ENCODE measurements around the gene KCNAB3.
"Not testable (repeated sequence)": the region's sequence is repeated elsewhere in the genome, so short reads cannot be mapped to it uniquely, and the experiment has no call there.

The KCNAB3 gene

GRCh38 chr17:7929158-7930023, at the start of gene KCNAB3:
Gene KCNAB3, minus strand, starts transcription at chr17:7929856. Its CDS starts 421 bp downstream, at chr17:7929435.
- Mint-ChIP-seq H3K9me3 (no peaks in the 10 kb centered on the region), H3K27ac (no peak within 1 kb of the TSS), H3K27me3 (no peaks in the 10 kb centered on the region), H3K4me3 (peak within 1 kb of the TSS; percentile 95), H3K4me1 (peaks cover 29% of the 10 kb centered on the region), H3K36me3 (ENCODE audit: low read depth) (peaks cover 6% of the 10 kb centered on the region)
- no peak for ATAC-seq
- DNase-seq: peak; percentile 35

GRCh38 chr17:7977805-7978204, 48.1 kb upstream of the KCNAB3 start:
- H3K9me3 Mint-ChIP-seq: peaks cover 20% of the 10 kb centered on the region
- DNase-seq (no peak), ATAC-seq (no peak)
- peaks cover 12% of the 10 kb centered on the region for H3K36me3 Mint-ChIP-seq (ENCODE audit: low read depth)
- no peak overlapping the region for H3K27ac Mint-ChIP-seq
- H3K4me1 Mint-ChIP-seq: no peaks in the 10 kb centered on the region
- H3K27me3 Mint-ChIP-seq: peaks cover 7% of the 10 kb centered on the region
- no peak overlapping the region for H3K4me3 Mint-ChIP-seq

- Mint-ChIP-seq H3K27ac (no peak overlapping the region), H3K9me3 (peaks cover 20% of the 10 kb centered on the region), H3K36me3 (ENCODE audit: low read depth) (peaks cover 12% of the 10 kb centered on the region), H3K4me3 (no peak overlapping the region), H3K4me1 (no peaks in the 10 kb centered on the region), H3K27me3 (peaks cover 5% of the 10 kb centered on the region)
- DNase-seq (no peak), ATAC-seq (no peak)
These were observed 47.4 kb upstream of the KCNAB3 start for GRCh38 chr17:7977039-7977438.

- ATAC-seq (no peak), DNase-seq (no peak)
- Mint-ChIP-seq H3K4me1 (no peaks in the 10 kb centered on the region), H3K9me3 (peaks cover 20% of the 10 kb centered on the region), H3K27ac (no peak overlapping the region), H3K27me3 (peaks cover 2% of the 10 kb centered on the region), H3K4me3 (no peak overlapping the region), H3K36me3 (ENCODE audit: low read depth) (peaks cover 12% of the 10 kb centered on the region)
These were observed 45.0 kb upstream of the KCNAB3 start for GRCh38 chr17:7974638-7975131.

- Mint-ChIP-seq H3K9me3 (peaks cover 20% of the 10 kb centered on the region), H3K27ac (no peak overlapping the region), H3K27me3 (no peaks in the 10 kb centered on the region), H3K36me3 (ENCODE audit: low read depth) (peaks cover 12% of the 10 kb centered on the region), H3K4me3 (no peak overlapping the region), H3K4me1 (no peaks in the 10 kb centered on the region)
- no peak for ATAC-seq
- DNase-seq: no peak
These were observed 42.6 kb upstream of the KCNAB3 start for GRCh38 chr17:7972131-7972785.

GRCh38 chr17:7971651-7972050, 42.0 kb upstream of the KCNAB3 start:
- no peak for ATAC-seq
- H3K27ac Mint-ChIP-seq: no peak overlapping the region
- peaks cover 2% of the 10 kb centered on the region for H3K27me3 Mint-ChIP-seq
- no peaks in the 10 kb centered on the region for H3K4me1 Mint-ChIP-seq
- peaks cover 16% of the 10 kb centered on the region for H3K9me3 Mint-ChIP-seq
- H3K36me3 Mint-ChIP-seq (ENCODE audit: low read depth): peaks cover 12% of the 10 kb centered on the region
- no peak for DNase-seq
- no peak overlapping the region for H3K4me3 Mint-ChIP-seq

GRCh38 chr17:7969433-7969832, 39.8 kb upstream of the KCNAB3 start:
- Mint-ChIP-seq H3K36me3 (ENCODE audit: low read depth) (peaks cover 2% of the 10 kb centered on the region), H3K27ac (no peak overlapping the region), H3K9me3 (peaks cover 3% of the 10 kb centered on the region), H3K27me3 (peaks cover 2% of the 10 kb centered on the region), H3K4me1 (no peaks in the 10 kb centered on the region), H3K4me3 (no peak overlapping the region)
- ATAC-seq (no peak), DNase-seq (no peak)

GRCh38 chr17:7967751-7968150, 38.1 kb upstream of the KCNAB3 start:
- Mint-ChIP-seq H3K27ac (no peak overlapping the region), H3K36me3 (ENCODE audit: low read depth) (no peaks in the 10 kb centered on the region), H3K4me1 (no peaks in the 10 kb centered on the region), H3K4me3 (no peak overlapping the region), H3K9me3 (no peaks in the 10 kb centered on the region), H3K27me3 (peaks cover 2% of the 10 kb centered on the region)
- DNase-seq: no peak
- no peak for ATAC-seq

GRCh38 chr17:7961421-7961820, 31.8 kb upstream of the KCNAB3 start:
- Mint-ChIP-seq H3K9me3 (no peaks in the 10 kb centered on the region), H3K27me3 (peaks cover 7% of the 10 kb centered on the region), H3K27ac (no peak overlapping the region), H3K4me3 (no peak overlapping the region), H3K4me1 (no peaks in the 10 kb centered on the region), H3K36me3 (ENCODE audit: low read depth) (no peaks in the 10 kb centered on the region)
- no peak for ATAC-seq
- DNase-seq: no peak

- DNase-seq (no peak), ATAC-seq (no peak)
- no peak overlapping the region for H3K27ac Mint-ChIP-seq
- no peak overlapping the region for H3K4me3 Mint-ChIP-seq
- no peaks in the 10 kb centered on the region for H3K9me3 Mint-ChIP-seq
- peaks cover 7% of the 10 kb centered on the region for H3K27me3 Mint-ChIP-seq
- no peaks in the 10 kb centered on the region for H3K36me3 Mint-ChIP-seq (ENCODE audit: low read depth)
- no peaks in the 10 kb centered on the region for H3K4me1 Mint-ChIP-seq
These were observed 30.0 kb upstream of the KCNAB3 start for GRCh38 chr17:7959503-7960253.

GRCh38 chr17:7956228-7956965, 26.7 kb upstream of the KCNAB3 start:
- H3K4me1 Mint-ChIP-seq: peaks cover 5% of the 10 kb centered on the region
- no peak for DNase-seq
- H3K27ac Mint-ChIP-seq: no peak overlapping the region
- ATAC-seq: no peak
- peaks cover under 1% of the 10 kb centered on the region for H3K27me3 Mint-ChIP-seq
- H3K9me3 Mint-ChIP-seq: no peaks in the 10 kb centered on the region
- H3K4me3 Mint-ChIP-seq: no peak overlapping the region
- peaks cover 1% of the 10 kb centered on the region for H3K36me3 Mint-ChIP-seq (ENCODE audit: low read depth)

- peaks cover 3% of the 10 kb centered on the region for H3K36me3 Mint-ChIP-seq (ENCODE audit: low read depth)
- no peak overlapping the region for H3K27ac Mint-ChIP-seq
- H3K4me1 Mint-ChIP-seq: peaks cover 11% of the 10 kb centered on the region
- H3K4me3 Mint-ChIP-seq: no peak overlapping the region
- ATAC-seq (no peak), DNase-seq (no peak)
- H3K27me3 Mint-ChIP-seq: no peaks in the 10 kb centered on the region
- H3K9me3 Mint-ChIP-seq: no peaks in the 10 kb centered on the region
These were observed 26.0 kb upstream of the KCNAB3 start for GRCh38 chr17:7955414-7956227.

GRCh38 chr17:7953266-7953665, 23.6 kb upstream of the KCNAB3 start:
- H3K36me3 Mint-ChIP-seq (ENCODE audit: low read depth): peaks cover 19% of the 10 kb centered on the region
- not testable (repeated sequence) for DNase-seq, H3K9me3 Mint-ChIP-seq, H3K4me3 Mint-ChIP-seq, ATAC-seq, H3K27ac Mint-ChIP-seq, H3K27me3 Mint-ChIP-seq
- H3K4me1 Mint-ChIP-seq: peaks cover 13% of the 10 kb centered on the region

Measured in activated naive CD8-positive, alpha-beta T cell treated with anti-CD3 and anti-CD28 coated beads, Interleukin-2, amount 50 U/mL, for 24 hours (primary cell).